Astrocyte (in vitro differentiated cells and primary cell): ENCODE data around the gene C4orf51.

ENCODE experiments used
- CTCF ChIP-seq: IDR thresholded peaks from 2 replicates; pipeline ENCODE4 v1.5.1; 2011; ENCODE audit warnings: low read depth, mild to moderate bottlenecking, inconsistent platforms, low read length, moderate library complexity; ENCODE audit not compliant: insufficient read depth
- EZH2 ChIP-seq: IDR thresholded peaks from 2 replicates; pipeline ENCODE4 v1.6.1; 2012; ENCODE audit warnings: mild to moderate bottlenecking, low read length, inconsistent platforms; ENCODE audit not compliant: insufficient read depth

- TF ChIP-seq CTCF (no peak), EZH2 (no peak)
Measured at GRCh38 chr4:145776208-145776607, 96.3 kb downstream of the C4orf51 start.
